GM12864 (cell line): ENCODE measurements around the gene LCAT.

ENCODE experiments used
- DNase-seq: peaks from one replicate; pipeline ENCODE4 v3.0.0-alpha.2; 2011; ENCODE audit warnings: low read depth
- H3K4me3 ChIP-seq: 2 replicates; pipeline ENCODE4 v1.5.1; 2011; ENCODE audit warnings: mild to moderate bottlenecking, low read depth, low read length, control low read depth
- CTCF ChIP-seq: IDR thresholded peaks from 2 replicates; pipeline ENCODE4 v1.5.1; 2011; ENCODE audit warnings: low read depth, mild to moderate bottlenecking, moderate library complexity, low read length, control low read depth, inconsistent platforms; ENCODE audit errors: missing control alignments

LCAT gene

GRCh38 chr16:67963292-67963661, 19.4 kb upstream of the LCAT start:
- H3K4me3 ChIP-seq = no peak overlapping the region
- TF ChIP-seq CTCF = no peak
- DNase-seq = no peak

GRCh38 chr16:67962135-67962534, 18.2 kb upstream of the LCAT start:
- no peak for TF ChIP-seq CTCF
- no peak overlapping the region for H3K4me3 ChIP-seq
- no peak for DNase-seq

GRCh38 chr16:67961551-67961957, 17.6 kb upstream of the LCAT start:
- DNase-seq = no peak
- no peak overlapping the region for H3K4me3 ChIP-seq
- TF ChIP-seq CTCF = no peak

- no peak for TF ChIP-seq CTCF
- H3K4me3 ChIP-seq = no peak overlapping the region
- DNase-seq = no peak
These were observed 15.8 kb upstream of the LCAT start for GRCh38 chr16:67959536-67960329.

- no peak overlapping the region for H3K4me3 ChIP-seq
- no peak for TF ChIP-seq CTCF
- DNase-seq = no peak
These were observed 13.7 kb upstream of the LCAT start for GRCh38 chr16:67957622-67958021.

- no peak for DNase-seq
- TF ChIP-seq CTCF = no peak
- no peak overlapping the region for H3K4me3 ChIP-seq
These were observed 10.7 kb upstream of the LCAT start for GRCh38 chr16:67954421-67955196.
